ENCODE data around the gene TMEM183A.

The TMEM183A gene

DNA sequence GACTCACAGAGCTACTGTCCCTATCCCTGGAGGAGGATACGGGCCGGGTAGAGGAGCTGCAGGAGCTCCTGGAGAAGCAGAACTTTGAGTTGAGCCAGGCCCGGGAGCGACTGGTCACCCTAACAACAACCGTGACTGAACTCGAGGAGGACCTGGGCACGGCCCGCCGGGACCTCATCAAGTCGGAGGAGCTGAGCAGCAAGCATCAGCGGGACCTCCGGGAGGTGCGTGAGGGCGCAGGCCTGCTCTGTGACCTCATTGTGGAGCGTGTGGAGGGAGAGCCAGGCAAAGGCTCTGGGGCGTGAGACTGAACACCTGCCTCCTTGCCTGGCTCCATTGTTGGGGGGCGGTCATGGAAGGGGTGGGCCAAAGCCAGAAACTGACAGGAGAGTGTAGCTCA, 38.2 kb downstream of the TMEM183A start:
- Histone ChIP-seq H2AFZ (ENCODE audit: low read length) (no peak overlapping the region), H3K27me3 (ENCODE audit: insufficient read depth, low read length) (peaks cover 3% of the 10 kb centered on the region; the same call in 1 of the 2 replicates), H3K27ac (ENCODE audit: low read depth, low read length, poor library complexity, severe bottlenecking) (no peak overlapping the region), H3K9me2 (ENCODE audit: low read depth, low read length) (no peaks in the 10 kb centered on the region), H3K9me3 (ENCODE audit: low read length) (no peaks in the 10 kb centered on the region), H4K20me1 (ENCODE audit: insufficient read depth, low read length) (no peaks in the 10 kb centered on the region), H3K79me2 (ENCODE audit: insufficient read depth, low read length) (no peaks in the 10 kb centered on the region), H3F3A (ENCODE audit: insufficient read depth, low read length) (no peaks in the 10 kb centered on the region), H3K36me3 (ENCODE audit: insufficient read depth, low read length) (no peaks in the 10 kb centered on the region), H3K9ac (ENCODE audit: low read length) (no peak overlapping the region), H3K4me1 (ENCODE audit: insufficient read depth, low read length, severe bottlenecking) (no peaks in the 10 kb centered on the region), H3K4me2 (ENCODE audit: low read length) (no peak overlapping the region), H3K4me3 (ENCODE audit: low read depth, low read length, poor library complexity, severe bottlenecking) (no peak overlapping the region)
- TF ChIP-seq, protein P1, sequence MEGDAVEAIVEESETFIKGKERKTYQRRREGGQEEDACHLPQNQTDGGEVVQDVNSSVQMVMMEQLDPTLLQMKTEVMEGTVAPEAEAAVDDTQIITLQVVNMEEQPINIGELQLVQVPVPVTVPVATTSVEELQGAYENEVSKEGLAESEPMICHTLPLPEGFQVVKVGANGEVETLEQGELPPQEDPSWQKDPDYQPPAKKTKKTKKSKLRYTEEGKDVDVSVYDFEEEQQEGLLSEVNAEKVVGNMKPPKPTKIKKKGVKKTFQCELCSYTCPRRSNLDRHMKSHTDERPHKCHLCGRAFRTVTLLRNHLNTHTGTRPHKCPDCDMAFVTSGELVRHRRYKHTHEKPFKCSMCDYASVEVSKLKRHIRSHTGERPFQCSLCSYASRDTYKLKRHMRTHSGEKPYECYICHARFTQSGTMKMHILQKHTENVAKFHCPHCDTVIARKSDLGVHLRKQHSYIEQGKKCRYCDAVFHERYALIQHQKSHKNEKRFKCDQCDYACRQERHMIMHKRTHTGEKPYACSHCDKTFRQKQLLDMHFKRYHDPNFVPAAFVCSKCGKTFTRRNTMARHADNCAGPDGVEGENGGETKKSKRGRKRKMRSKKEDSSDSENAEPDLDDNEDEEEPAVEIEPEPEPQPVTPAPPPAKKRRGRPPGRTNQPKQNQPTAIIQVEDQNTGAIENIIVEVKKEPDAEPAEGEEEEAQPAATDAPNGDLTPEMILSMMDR (IDR thresholded peaks at IDR 0.05; ENCODE audit: low read length) = no peak
- no peak for TF ChIP-seq EZH2 (IDR thresholded peaks at IDR 0.05; ENCODE audit: borderline replicate concordance, low read length)

DNA sequence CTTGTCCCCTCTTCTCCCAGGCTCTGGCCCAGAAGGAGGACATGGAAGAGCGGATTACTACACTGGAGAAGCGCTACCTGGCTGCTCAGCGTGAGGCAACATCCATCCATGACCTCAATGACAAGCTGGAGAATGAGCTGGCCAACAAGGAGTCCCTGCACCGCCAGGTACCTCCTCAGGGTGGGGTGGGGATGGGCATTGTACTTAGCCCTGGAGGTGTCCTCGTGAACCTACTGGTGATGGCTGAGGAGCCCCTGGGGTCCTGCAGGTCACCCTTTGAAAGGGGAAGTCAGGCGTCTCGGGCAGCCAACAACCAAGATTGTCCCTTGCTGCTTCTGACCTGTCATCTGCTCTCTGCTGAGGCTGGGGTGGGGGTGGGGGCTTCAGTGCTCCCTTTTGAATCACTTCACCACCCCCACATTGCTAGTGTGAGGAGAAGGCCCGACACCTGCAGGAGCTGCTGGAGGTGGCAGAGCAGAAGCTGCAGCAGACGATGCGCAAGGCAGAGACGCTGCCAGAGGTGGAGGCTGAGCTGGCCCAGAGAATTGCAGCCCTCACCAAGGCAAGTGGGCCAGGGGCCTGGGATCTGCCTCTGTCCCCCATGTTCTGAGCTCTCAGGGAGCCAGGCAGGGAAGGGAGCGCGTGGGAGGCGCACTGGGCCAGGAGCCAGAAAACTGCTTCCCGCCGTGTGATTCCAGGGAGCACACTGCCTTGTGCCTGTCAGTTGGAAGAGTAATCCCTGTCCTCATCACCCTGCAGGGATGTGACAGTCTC, 38.8 kb downstream of the TMEM183A start:
- Histone ChIP-seq H3K36me3 (ENCODE audit: insufficient read depth, low read length) (no peaks in the 10 kb centered on the region), H4K20me1 (ENCODE audit: insufficient read depth, low read length) (no peaks in the 10 kb centered on the region), H3K4me2 (ENCODE audit: low read length) (no peak overlapping the region), H3K9me3 (ENCODE audit: low read length) (no peaks in the 10 kb centered on the region), H3K27ac (ENCODE audit: low read depth, low read length, poor library complexity, severe bottlenecking) (no peak overlapping the region), H3K4me3 (ENCODE audit: low read depth, low read length, poor library complexity, severe bottlenecking) (no peak overlapping the region), H3K9ac (ENCODE audit: low read length) (no peak overlapping the region), H3F3A (ENCODE audit: insufficient read depth, low read length) (no peaks in the 10 kb centered on the region), H2AFZ (ENCODE audit: low read length) (no peak overlapping the region), H3K9me2 (ENCODE audit: low read depth, low read length) (no peaks in the 10 kb centered on the region), H3K79me2 (ENCODE audit: insufficient read depth, low read length) (no peaks in the 10 kb centered on the region), H3K4me1 (ENCODE audit: insufficient read depth, low read length, severe bottlenecking) (no peaks in the 10 kb centered on the region), H3K27me3 (ENCODE audit: insufficient read depth, low read length) (peaks cover 3% of the 10 kb centered on the region; the same call in 1 of the 2 replicates)
- TF ChIP-seq, protein P1 (IDR thresholded peaks at IDR 0.05; ENCODE audit: low read length) = no peak
- TF ChIP-seq EZH2 (IDR thresholded peaks at IDR 0.05; ENCODE audit: borderline replicate concordance, low read length) = no peak

DNA sequence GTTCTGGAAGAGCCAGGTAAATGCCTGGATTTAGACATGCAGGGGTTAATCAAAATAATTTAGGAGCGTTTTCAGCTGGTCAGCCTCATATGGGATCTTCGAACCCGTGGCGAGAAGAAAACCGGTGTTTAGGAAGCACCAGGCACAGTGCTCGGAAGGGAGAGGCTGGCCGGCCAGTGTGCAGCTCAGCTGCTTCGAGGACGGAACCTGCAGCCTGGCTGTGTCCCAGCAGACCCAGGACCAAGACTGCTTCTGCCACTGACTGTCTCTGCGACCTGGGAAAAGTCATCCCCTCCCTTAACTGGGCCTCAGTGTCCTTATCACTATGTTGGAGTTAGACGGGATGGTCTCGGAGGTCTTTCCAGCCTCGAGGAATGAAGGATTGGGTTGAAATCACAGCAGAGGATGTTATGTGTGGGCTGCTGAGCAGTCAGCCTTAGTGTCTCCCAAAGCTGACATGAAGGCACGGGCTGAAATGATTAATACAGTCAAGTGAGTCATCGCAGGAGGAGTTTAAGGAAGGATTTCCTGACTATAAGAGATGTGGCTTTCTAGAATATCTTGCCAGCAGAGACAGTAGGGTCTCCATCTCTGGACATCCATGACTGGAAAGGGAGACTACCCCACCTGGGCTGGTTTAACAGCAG, 39.9 kb downstream of the TMEM183A start:
- H4K20me1 ChIP-seq (ENCODE audit: insufficient read depth, low read length) = no peaks in the 10 kb centered on the region
- no peak overlapping the region for H3K4me3 ChIP-seq (ENCODE audit: low read depth, low read length, poor library complexity, severe bottlenecking)
- no peaks in the 10 kb centered on the region for H3K36me3 ChIP-seq (ENCODE audit: insufficient read depth, low read length)
- H3K9ac ChIP-seq (ENCODE audit: low read length) = no peak overlapping the region
- no peaks in the 10 kb centered on the region for H3F3A ChIP-seq (ENCODE audit: insufficient read depth, low read length)
- no peak overlapping the region for H3K4me2 ChIP-seq (ENCODE audit: low read length)
- TF ChIP-seq, protein P1 (IDR thresholded peaks at IDR 0.05; ENCODE audit: low read length) = no peak
- TF ChIP-seq EZH2 (IDR thresholded peaks at IDR 0.05; ENCODE audit: borderline replicate concordance, low read length) = no peak
- H3K79me2 ChIP-seq (ENCODE audit: insufficient read depth, low read length) = no peaks in the 10 kb centered on the region
- H3K9me2 ChIP-seq (ENCODE audit: low read depth, low read length) = no peaks in the 10 kb centered on the region
- no peaks in the 10 kb centered on the region for H3K4me1 ChIP-seq (ENCODE audit: insufficient read depth, low read length, severe bottlenecking)
- H3K27ac ChIP-seq (ENCODE audit: low read depth, low read length, poor library complexity, severe bottlenecking) = no peak overlapping the region
- H3K27me3 ChIP-seq (ENCODE audit: insufficient read depth, low read length) = peaks cover 3% of the 10 kb centered on the region; the same call in 1 of the 2 replicates
- H3K9me3 ChIP-seq (ENCODE audit: low read length) = no peaks in the 10 kb centered on the region
- no peak overlapping the region for H2AFZ ChIP-seq (ENCODE audit: low read length)
